ENCODE data around the gene ID4.

ID4 gene

GRCh38 chr6:19798362-19798761 lies 38.8 kb upstream of the ID4 start:
- POLR2A ChIA-PET (ENCODE audit: low non-redundant PET), result no interaction called here
- CTCF ChIA-PET, result no interaction called here
- no peak overlapping the region for H3K27ac ChIP-seq
- no peak for TF ChIP-seq CTCF (conservative IDR thresholded peaks at IDR 0.05; ENCODE audit: low read depth)
- no peak for DNase-seq (ENCODE audit: low spot score)

DNA sequence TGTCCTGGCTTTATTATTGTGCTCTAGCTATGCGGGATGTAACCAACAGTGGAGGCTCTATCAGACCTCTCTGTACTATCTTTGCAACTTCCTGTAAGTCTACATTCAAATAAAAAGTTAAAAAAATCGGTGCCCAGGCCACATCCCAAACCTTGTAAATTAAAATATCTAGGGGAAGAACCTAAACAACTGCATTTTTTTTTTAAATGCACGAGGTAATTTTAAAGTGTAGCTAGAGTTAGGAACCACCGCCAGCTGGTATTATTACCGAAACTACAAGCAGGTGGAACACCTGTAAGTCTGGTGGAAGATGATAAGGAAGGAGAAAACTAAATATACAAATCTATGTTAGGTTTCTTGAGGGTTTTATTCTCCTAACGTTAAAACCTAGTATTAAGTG lies 34.5 kb upstream of the ID4 start:
- DNase-seq (ENCODE audit: low spot score), result no peak
- TF ChIP-seq CTCF (conservative IDR thresholded peaks at IDR 0.05; ENCODE audit: low read depth), result no peak
- H3K27ac ChIP-seq, result no peak overlapping the region
- CTCF ChIA-PET, result no interaction called here
- POLR2A ChIA-PET (ENCODE audit: low non-redundant PET), result no interaction called here

- no peak for TF ChIP-seq CTCF (conservative IDR thresholded peaks at IDR 0.05; ENCODE audit: low read depth)
- no peak for DNase-seq (ENCODE audit: low spot score)
- ChIA-PET POLR2A (ENCODE audit: low non-redundant PET) (no interaction called here), CTCF (interaction anchor here (0.8 kb wide), 2 partner anchors 642 to 779 kb away, joined by 4 read pairs; no protein-coding TSS in a partner anchor)
- H3K27ac ChIP-seq, result no peak overlapping the region
Measured at GRCh38 chr6:19803331-19804204, 33.6 kb upstream of the ID4 start.

DNA sequence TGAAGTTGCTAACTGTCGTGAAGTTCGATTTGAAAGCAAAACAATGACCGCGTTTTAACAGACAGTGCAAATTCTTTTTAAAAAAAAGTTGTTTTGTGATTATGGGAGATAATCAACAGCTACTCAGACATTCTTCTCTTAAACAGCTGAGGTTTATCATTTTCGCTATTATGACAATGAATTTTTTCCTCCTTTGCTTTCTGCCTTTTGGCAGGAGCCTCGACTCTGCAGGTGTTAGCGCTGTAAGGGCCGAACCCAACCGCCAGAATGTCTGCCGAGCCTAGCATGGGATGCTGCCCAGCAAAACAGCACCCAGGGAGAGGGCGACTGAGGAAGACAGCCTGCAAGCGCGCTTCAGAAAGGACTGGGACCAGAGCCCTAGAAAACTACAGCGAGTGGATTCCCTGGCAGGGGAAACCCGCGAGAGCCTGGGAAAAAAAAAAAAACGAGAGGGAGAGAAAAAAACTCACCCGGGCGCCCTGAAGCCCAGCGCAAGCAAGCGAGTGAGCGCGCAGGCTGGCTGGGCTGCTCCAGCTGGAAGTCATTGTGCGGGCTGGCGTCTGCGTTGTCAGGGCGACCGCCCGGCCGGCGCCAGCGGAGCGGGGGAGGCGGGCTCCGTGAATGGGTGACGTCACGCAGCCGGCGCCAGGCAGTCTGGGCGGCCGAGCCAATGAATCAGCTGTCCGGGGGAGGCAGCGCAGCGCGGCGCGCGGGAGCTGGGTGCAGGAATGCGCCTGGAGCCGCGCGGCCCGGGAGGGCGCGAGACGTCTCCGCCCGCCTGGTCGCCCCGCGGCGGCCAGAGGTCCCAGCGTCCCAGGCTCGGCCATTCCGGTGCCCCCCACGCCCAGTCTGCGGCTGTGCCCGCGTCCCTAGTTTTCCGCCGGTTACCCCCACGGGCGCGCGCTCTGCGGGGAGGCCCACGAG lies 32.7 kb upstream of the ID4 start:
- DNase-seq (ENCODE audit: low spot score), result peak; percentile 88
- ChIA-PET POLR2A (ENCODE audit: low non-redundant PET) (no interaction called here), CTCF (interaction anchor here (0.6 to 0.8 kb wide), 3 partner anchors 275 to 779 kb away, joined by 4 read pairs; no protein-coding TSS in a partner anchor)
- H3K27ac ChIP-seq, result 0 out of 2 replicates have a peak overlapping the region, but pooled peaks have one; percentile 15
- no peak for TF ChIP-seq CTCF (conservative IDR thresholded peaks at IDR 0.05; ENCODE audit: low read depth)

DNA sequence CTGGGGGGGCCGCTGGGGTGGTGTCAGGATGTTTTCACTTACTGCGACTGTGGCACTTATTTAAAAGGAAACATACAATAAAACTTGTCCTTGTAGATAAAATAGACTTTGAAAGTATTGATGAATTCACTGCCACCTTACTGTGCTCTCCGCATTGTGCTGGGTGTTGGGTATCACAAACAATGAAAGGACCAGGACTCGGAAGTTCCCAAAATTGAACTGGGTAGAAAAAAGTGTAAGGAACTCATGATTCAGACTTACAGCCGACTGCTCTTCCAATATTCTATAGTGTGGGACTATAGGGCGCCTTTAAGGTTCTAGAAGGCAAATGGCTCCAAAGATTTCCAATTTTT lies 32.1 kb upstream of the ID4 start:
- DNase-seq (ENCODE audit: low spot score), result no peak
- CTCF ChIA-PET, result interaction anchor here (0.6 kb wide), 1 partner anchor 275 kb away, joined by 4 read pairs; no protein-coding TSS in a partner anchor
- no peak for TF ChIP-seq CTCF (conservative IDR thresholded peaks at IDR 0.05; ENCODE audit: low read depth)
- POLR2A ChIA-PET (ENCODE audit: low non-redundant PET), result no interaction called here
- 0 out of 2 replicates have a peak overlapping the region, but pooled peaks have one; percentile 15 for H3K27ac ChIP-seq

DNA sequence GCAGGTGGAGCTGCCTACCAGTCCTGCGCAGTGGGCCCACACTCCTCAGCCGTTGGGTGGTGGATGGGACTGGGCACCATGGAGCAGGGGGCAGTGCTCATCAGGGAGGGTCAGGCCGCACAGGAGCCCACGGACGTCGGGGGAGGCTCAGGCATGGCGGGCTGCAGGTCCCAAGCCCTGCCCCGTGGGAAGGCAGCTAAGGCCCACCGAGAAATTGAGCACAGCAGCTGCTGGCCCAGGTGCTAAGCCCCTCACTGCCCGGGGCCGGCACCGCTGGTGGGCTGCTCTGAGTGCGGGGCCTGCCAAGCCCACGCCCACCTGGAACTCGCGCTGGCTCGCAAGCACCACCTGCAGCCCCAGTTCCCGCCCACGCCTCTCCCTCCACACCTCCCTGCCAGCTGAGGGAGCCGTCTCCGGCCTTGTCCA lies 30.2 kb upstream of the ID4 start:
- CTCF ChIA-PET, result interaction anchor here (0.6 kb wide), 1 partner anchor 1120 kb away, joined by 3 read pairs; no protein-coding TSS in a partner anchor
- no peak for DNase-seq (ENCODE audit: low spot score)
- H3K27ac ChIP-seq, result no peak overlapping the region
- no peak for TF ChIP-seq CTCF (conservative IDR thresholded peaks at IDR 0.05; ENCODE audit: low read depth)
- POLR2A ChIA-PET (ENCODE audit: low non-redundant PET), result no interaction called here
